ENCODE measurements around the gene FREM3. TPM values are rescaled to one million over a fixed set of nuclear protein-coding genes. Genes with fewer than 3 reads are reported as not detected.

Gene FREM3
- total RNA-seq, 1 experiment from 2014 or later: not detected

DNA sequence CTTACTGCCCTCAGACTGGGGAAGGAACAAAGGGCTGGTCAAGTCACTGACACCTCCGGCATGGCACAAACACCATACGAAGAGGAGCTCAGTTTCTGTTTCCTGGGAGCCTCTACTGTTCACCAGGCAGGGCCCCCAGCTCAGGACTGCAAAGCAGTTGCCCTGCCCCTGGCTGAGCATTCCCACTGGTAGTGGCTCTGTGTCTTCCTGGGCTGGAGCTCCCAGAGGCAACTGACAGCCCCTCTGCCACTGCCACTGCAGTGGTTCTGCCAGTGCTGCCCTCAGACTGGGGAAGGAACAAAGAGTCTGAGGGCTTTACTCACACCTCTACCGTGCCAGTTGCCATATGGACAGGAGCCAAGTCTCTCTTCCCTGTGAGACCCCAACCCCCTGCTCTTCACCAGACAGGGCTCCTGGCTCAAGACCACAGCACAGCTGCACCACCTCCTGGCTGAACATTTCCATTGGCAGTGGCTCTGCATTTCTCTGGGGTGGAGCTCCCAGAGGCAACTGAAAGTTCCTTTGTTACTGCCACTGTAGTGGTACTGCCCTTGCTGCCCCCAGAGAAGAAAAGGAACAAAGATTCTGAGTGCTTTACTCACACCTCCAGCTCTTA is 119.0 kb downstream of the FREM3 start:
- H3K4me1 ChIP-seq (ENCODE audit: insufficient read depth, low read length, poor library complexity, severe bottlenecking): no peaks in the 10 kb centered on the region
- ChIA-PET CTCF (interaction anchor here (0.6 kb wide), 1 partner anchor 698 kb away, joined by 7 read pairs; no protein-coding TSS in a partner anchor), POLR2A (ENCODE audit: low non-redundant PET) (no interaction called here)
- H3K27me3 ChIP-seq (replicated peaks; ENCODE audit: insufficient read depth, low read depth, low read length, poor library complexity): no peaks in the 10 kb centered on the region
- no peak overlapping the region for H3K27ac ChIP-seq (ENCODE audit: low read depth, low read length, poor library complexity, severe bottlenecking)
- no peaks in the 10 kb centered on the region for H3K36me3 ChIP-seq (ENCODE audit: insufficient read depth, low read length, poor library complexity, severe bottlenecking)
- BruUV-seq (replicated peaks): no TSS peak
- intact Hi-C loops (cut with micrococcal nuclease; ENCODE audit: unreplicated experiment): no loop called here
- H3K9me3 ChIP-seq (ENCODE audit: low read depth, low read length, poor library complexity, severe bottlenecking): peaks cover 7% of the 10 kb centered on the region
- TF ChIP-seq EZH2 (IDR thresholded peaks at IDR 0.05; ENCODE audit: borderline replicate concordance, low read depth, low read length, poor library complexity, severe bottlenecking): no peak
- TF ChIP-seq, protein P1, sequence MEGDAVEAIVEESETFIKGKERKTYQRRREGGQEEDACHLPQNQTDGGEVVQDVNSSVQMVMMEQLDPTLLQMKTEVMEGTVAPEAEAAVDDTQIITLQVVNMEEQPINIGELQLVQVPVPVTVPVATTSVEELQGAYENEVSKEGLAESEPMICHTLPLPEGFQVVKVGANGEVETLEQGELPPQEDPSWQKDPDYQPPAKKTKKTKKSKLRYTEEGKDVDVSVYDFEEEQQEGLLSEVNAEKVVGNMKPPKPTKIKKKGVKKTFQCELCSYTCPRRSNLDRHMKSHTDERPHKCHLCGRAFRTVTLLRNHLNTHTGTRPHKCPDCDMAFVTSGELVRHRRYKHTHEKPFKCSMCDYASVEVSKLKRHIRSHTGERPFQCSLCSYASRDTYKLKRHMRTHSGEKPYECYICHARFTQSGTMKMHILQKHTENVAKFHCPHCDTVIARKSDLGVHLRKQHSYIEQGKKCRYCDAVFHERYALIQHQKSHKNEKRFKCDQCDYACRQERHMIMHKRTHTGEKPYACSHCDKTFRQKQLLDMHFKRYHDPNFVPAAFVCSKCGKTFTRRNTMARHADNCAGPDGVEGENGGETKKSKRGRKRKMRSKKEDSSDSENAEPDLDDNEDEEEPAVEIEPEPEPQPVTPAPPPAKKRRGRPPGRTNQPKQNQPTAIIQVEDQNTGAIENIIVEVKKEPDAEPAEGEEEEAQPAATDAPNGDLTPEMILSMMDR (conservative IDR thresholded peaks at IDR 0.05; ENCODE audit: low read depth, low read length): peak; percentile 28; the same call in 1 of the 2 replicates
- peak; percentile 24 for DNase-seq (ENCODE audit: low spot score)
- H3K4me3 ChIP-seq (ENCODE audit: low read depth, low read length, poor library complexity, severe bottlenecking): no peak overlapping the region

DNA sequence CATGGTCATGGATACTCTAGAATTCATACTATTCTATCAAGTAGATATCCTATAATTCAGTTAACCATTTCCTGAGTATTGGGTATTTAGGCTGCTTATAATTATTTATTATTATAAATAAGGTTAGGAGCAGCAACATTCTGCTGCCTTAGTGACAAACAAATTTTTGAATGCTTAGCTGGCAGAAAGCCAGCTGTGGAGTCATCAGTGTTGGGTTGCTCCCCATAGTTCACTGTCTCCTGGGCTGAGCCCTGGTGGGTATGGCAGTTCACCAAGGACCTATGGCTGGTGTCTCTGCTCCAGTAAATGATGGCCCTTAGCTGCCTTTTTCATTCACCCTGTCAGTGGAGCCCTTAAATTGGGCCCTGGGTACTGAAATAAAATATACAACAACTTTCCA is 125.1 kb downstream of the FREM3 start:
- Histone ChIP-seq H3K27ac (ENCODE audit: low read depth, low read length, poor library complexity, severe bottlenecking) (no peak overlapping the region), H3K27me3 (replicated peaks; ENCODE audit: insufficient read depth, low read depth, low read length, poor library complexity) (no peaks in the 10 kb centered on the region), H3K4me1 (ENCODE audit: insufficient read depth, low read length, poor library complexity, severe bottlenecking) (no peaks in the 10 kb centered on the region), H3K9me3 (ENCODE audit: low read depth, low read length, poor library complexity, severe bottlenecking) (no peaks in the 10 kb centered on the region), H3K36me3 (ENCODE audit: insufficient read depth, low read length, poor library complexity, severe bottlenecking) (no peaks in the 10 kb centered on the region), H3K4me3 (ENCODE audit: low read depth, low read length, poor library complexity, severe bottlenecking) (no peak overlapping the region)
- POLR2A ChIA-PET (ENCODE audit: low non-redundant PET): no interaction called here
- no TSS peak for BruUV-seq (replicated peaks)
- CTCF ChIA-PET: no interaction called here
- DNase-seq (ENCODE audit: low spot score): peak; percentile 13
- intact Hi-C loops (cut with micrococcal nuclease; ENCODE audit: unreplicated experiment): no loop called here
- TF ChIP-seq EZH2 (IDR thresholded peaks at IDR 0.05; ENCODE audit: borderline replicate concordance, low read depth, low read length, poor library complexity, severe bottlenecking): no peak
- TF ChIP-seq, protein P1 (conservative IDR thresholded peaks at IDR 0.05; ENCODE audit: low read depth, low read length): no peak

DNA sequence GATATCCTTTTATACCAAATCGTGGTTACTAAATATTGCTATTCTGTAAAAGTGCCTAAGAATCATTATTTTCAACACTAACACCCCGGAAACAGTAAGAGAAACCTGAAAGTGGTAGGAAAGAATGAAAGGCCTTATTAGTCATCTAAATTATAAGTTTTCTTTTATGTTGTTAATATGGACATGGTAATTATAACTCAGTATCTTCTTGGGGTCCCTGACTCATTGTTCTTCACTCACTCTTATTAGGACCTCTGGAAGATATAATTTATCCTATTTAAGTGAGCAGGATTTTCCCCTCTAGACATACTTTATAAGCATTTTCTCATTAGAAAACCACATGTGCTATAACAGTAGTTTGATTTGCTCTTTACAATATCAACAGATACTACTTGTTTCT is 136.0 kb downstream of the FREM3 start:
- H3K27me3 ChIP-seq (replicated peaks; ENCODE audit: insufficient read depth, low read depth, low read length, poor library complexity): no peaks in the 10 kb centered on the region
- H3K36me3 ChIP-seq (ENCODE audit: insufficient read depth, low read length, poor library complexity, severe bottlenecking): no peaks in the 10 kb centered on the region
- no peak for DNase-seq (ENCODE audit: low spot score)
- BruUV-seq (replicated peaks): no TSS peak
- H3K9me3 ChIP-seq (ENCODE audit: low read depth, low read length, poor library complexity, severe bottlenecking): no peaks in the 10 kb centered on the region
- TF ChIP-seq EZH2 (IDR thresholded peaks at IDR 0.05; ENCODE audit: borderline replicate concordance, low read depth, low read length, poor library complexity, severe bottlenecking): no peak
- TF ChIP-seq, protein P1 (conservative IDR thresholded peaks at IDR 0.05; ENCODE audit: low read depth, low read length): no peak
- H3K4me3 ChIP-seq (ENCODE audit: low read depth, low read length, poor library complexity, severe bottlenecking): no peak overlapping the region
- no peak overlapping the region for H3K27ac ChIP-seq (ENCODE audit: low read depth, low read length, poor library complexity, severe bottlenecking)
- intact Hi-C loops (cut with micrococcal nuclease; ENCODE audit: unreplicated experiment): no loop called here
- H3K4me1 ChIP-seq (ENCODE audit: insufficient read depth, low read length, poor library complexity, severe bottlenecking): no peaks in the 10 kb centered on the region
- POLR2A ChIA-PET (ENCODE audit: low non-redundant PET): no interaction called here
- CTCF ChIA-PET: no interaction called here
